Memory B cell (primary cell): ENCODE data around the gene R3HDML.

ENCODE experiments used
- ATAC-seq: fragments of 150-1000 bp; cut with Tn5 transposase; 2 replicates; pipeline ENCODE4 v1.10.0; 2021; ENCODE audit warnings: low read depth, mild to moderate bottlenecking, moderate library complexity
- DNase-seq, 2 donors: peaks; one replicate each; pipeline ENCODE4 v3.0.0; 2022; ENCODE audit warnings: low spot score in 2 of 2
- H3K27ac Mint-ChIP-seq: one replicate; pipeline ENCODE4 v1.8.0; 2022; ENCODE audit warnings: mild to moderate bottlenecking, moderate library complexity, mixed read lengths
- H3K27me3 Mint-ChIP-seq: one replicate; pipeline ENCODE4 v1.8.0; 2022; ENCODE audit warnings: mixed read lengths
- H3K36me3 Mint-ChIP-seq: one replicate; pipeline ENCODE4 v1.8.0; 2022; ENCODE audit warnings: mild to moderate bottlenecking, mixed read lengths
- H3K4me1 Mint-ChIP-seq: one replicate; pipeline ENCODE4 v1.8.0; 2022; ENCODE audit warnings: mixed read lengths
- H3K4me3 Mint-ChIP-seq: one replicate; pipeline ENCODE4 v1.8.0; 2022; ENCODE audit warnings: mild to moderate bottlenecking, moderate library complexity, mixed read lengths
- H3K9me3 Mint-ChIP-seq: one replicate; pipeline ENCODE4 v1.8.0; 2022; ENCODE audit warnings: mixed read lengths

R3HDML gene

DNA sequence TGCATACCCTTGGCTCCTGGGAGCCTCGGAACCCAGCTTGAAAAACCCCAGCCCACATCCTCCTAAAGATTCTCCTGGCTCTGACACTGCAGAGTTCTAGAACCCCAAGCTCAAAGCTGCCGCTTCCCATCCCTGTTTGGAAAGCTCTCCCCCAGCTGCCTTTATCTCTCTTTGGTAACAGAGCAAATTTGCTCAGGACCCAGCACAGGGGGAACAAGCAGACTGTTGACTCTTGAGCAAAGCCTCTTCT, 57.5 kb downstream of the R3HDML start:
- no peak overlapping the region for H3K4me3 Mint-ChIP-seq
- no peak for ATAC-seq

DNA sequence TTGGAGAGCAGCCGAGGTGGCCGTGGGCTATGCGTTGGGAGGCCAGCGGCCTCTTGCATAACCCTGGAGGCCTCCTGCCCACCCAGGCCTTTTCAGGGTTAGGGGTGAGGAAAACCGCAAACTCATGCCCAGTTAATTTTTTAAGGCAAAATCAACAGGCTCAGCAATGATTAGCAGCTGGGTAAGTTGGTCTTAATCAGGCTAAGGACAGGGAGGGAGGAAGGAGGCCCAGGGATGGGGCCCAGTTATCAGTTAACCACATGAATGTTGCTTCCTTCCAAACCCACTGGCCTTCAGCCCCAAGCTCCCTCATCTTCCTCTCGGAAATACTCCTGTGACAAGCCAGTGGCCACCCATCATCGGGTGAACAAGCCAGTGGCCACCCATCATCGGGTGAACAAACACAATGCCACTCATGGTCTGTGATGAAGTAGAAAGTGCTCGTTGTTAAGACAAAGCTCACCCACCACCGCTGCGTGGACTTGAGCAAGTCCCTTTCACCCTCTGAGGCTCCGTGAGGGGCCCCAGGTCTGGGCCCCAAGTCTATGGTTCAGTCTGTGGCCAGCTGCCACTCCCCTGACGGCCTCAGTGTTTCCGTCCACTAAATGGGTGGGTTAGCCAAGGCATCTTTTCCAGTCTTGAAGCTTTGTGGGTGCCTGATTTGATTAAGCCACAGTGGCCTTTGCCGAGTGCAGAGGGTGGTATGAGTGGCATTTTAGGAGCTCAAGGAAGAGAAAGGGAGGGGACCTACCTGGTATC, 58.0 kb downstream of the R3HDML start:
- Mint-ChIP-seq H3K4me3 (no peak overlapping the region), H3K27me3 (peaks cover 20% of the 10 kb centered on the region), H3K27ac (no peak overlapping the region), H3K9me3 (no peaks in the 10 kb centered on the region), H3K4me1 (no peaks in the 10 kb centered on the region), H3K36me3 (no peaks in the 10 kb centered on the region)
- no peak for DNase-seq
- ATAC-seq, result no peak

More for the DNA sequence above, 57.5 kb downstream of the R3HDML start:
- Mint-ChIP-seq H3K4me1 (no peaks in the 10 kb centered on the region), H3K27ac (no peak overlapping the region), H3K27me3 (peaks cover 18% of the 10 kb centered on the region), H3K9me3 (no peaks in the 10 kb centered on the region), H3K36me3 (no peaks in the 10 kb centered on the region)
- DNase-seq, result no peak

DNA sequence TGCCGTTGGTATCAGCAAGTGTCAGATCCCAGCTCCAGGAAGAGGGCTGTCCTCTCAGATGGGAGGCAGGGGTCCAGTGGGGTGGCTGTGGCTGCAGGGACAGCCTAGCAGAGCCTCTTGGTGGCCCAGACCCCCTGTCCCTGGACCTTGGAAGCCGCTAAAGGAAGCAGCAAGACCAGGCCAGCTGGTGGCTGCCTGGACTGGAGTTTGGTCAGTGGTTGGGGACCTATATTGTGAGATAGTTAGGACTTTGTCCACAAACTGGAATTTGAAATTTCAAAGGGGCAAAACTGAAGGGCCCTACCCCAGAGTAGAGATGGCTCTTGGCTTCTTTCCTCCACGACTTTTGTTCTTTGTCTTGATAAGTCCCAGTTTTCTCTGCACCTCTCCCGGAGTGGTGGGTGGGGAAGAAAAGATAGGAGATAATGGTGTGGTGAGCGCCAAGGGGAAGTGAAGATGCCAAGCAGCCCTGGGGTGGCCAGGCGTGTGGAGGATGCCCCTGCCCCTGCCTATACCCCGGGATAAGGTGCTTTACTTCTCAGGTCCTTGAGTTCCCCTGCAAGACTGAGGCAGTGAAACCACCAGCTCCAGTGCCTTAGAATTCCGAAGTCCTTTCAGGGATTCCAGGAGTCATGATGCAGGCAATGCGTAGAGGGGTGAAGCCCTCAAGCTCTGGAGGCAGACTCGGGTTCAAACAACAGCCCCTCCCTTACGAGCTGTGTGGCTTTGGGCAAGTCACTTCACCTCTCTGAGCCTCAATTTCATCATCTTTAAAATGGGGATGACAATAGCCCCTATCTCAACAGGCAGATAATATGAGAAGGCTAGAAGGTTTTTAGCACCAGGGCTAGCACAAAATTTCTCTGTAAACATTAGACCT, 58.9 kb downstream of the R3HDML start:
- Mint-ChIP-seq H3K4me3 (no peak overlapping the region), H3K27me3 (peaks cover 23% of the 10 kb centered on the region), H3K9me3 (no peaks in the 10 kb centered on the region), H3K36me3 (no peaks in the 10 kb centered on the region), H3K27ac (no peak overlapping the region), H3K4me1 (no peaks in the 10 kb centered on the region)
- DNase-seq (no peak), ATAC-seq (no peak)

DNA sequence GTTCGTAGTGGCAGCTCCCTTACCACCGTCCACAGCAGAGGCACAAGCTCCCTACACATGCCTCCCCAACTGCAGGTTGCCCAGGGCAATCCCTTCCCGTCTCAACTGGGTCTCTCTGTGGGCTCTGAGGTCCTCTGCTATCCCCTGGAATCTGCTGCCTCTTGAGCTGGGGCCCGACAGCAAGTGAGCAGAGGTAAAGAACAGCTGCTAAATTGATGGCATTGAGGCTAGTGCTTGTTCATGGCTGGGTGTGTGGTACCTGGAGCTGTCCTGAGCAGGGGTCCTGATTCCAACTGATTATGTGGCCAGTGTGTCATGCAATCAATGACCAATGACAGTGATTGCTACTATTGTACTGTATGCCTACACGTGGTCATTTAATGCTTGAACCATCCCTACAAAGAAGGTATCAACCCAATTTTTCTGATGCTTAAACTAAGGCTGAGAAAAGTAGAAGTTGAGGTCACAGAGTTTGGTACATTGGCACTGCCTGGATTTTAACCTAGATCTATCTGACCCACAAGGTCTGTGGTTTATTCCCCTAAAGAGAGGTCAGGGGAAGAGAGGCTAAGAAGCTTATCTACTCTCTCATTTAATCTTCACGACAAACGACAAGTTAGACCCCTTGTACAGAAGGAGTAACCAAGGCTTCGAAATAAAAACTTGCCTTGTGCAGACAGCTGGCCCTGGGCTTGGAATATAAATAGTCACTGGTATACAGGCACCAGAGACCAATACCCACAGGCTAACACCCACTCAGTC, 59.7 kb downstream of the R3HDML start:
- Mint-ChIP-seq H3K36me3 (no peaks in the 10 kb centered on the region), H3K27me3 (peaks cover 23% of the 10 kb centered on the region), H3K4me3 (no peak overlapping the region), H3K9me3 (no peaks in the 10 kb centered on the region), H3K4me1 (no peaks in the 10 kb centered on the region), H3K27ac (no peak overlapping the region)
- no peak for ATAC-seq
- DNase-seq, result no peak

DNA sequence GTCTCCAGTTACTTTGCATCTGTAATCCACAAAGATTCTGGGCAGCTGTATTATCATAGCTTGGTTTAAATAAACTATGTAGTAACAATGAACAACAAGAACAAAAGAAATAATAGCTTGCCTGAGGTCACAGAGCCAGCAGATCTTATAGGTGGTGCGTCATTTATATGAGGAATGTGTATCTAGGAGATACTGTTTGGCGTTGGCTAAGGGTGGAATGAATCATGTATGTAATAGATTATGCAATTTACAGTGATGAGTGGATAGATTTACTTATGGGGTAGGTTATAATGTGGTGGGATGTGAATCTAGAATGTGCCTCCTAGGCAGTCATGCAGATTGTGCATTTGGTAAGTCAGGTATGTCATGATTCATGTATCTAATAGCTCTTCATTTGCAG, 61.5 kb downstream of the R3HDML start:
- Mint-ChIP-seq H3K36me3 (no peaks in the 10 kb centered on the region), H3K9me3 (no peaks in the 10 kb centered on the region), H3K4me3 (no peak overlapping the region), H3K4me1 (no peaks in the 10 kb centered on the region), H3K27me3 (peaks cover 24% of the 10 kb centered on the region), H3K27ac (no peak overlapping the region)
- no peak for ATAC-seq
- no peak for DNase-seq

DNA sequence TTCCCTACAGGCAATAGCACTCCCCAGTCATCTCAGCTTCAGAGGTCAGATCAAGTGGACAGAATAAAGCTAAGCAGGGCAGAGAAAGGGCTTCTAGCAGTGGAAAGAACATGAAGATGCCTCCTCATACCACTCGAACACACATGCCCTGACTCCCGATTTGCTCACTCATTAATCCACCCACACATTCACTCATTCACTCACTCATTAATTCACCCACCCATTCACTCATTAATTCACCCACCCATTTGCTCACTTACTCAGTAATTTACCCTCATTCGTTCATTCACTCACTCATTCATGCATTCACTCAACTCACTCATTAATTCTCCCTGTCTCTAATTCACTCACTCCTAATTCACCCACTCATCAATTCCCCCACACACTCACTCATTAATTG, 62.6 kb downstream of the R3HDML start:
- Mint-ChIP-seq H3K4me3 (no peak overlapping the region), H3K27ac (no peak overlapping the region), H3K4me1 (peaks cover 1% of the 10 kb centered on the region), H3K36me3 (no peaks in the 10 kb centered on the region), H3K9me3 (no peaks in the 10 kb centered on the region), H3K27me3 (peaks cover 21% of the 10 kb centered on the region)
- no peak for DNase-seq
- no peak for ATAC-seq

DNA sequence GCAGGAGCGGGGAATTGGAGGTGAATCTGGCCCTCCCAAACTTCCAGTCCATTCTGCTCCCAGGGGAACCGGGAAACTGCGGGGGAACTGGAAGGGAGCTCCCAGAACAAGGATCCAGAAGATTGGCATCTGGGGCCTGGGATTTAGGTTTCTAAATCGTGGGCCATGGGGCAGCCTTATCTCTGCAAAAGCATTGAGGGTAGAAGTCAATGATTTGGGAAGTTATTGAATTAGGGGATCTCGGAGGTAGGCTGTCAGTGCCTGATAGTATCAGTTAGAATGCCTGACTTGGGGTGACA, 63.8 kb downstream of the R3HDML start:
- H3K27ac Mint-ChIP-seq, result no peak overlapping the region
- ATAC-seq (no peak), DNase-seq (no peak)
- peaks cover 3% of the 10 kb centered on the region for H3K4me1 Mint-ChIP-seq
- no peak overlapping the region for H3K4me3 Mint-ChIP-seq
- H3K9me3 Mint-ChIP-seq, result no peaks in the 10 kb centered on the region
- peaks cover 20% of the 10 kb centered on the region for H3K27me3 Mint-ChIP-seq
- H3K36me3 Mint-ChIP-seq, result no peaks in the 10 kb centered on the region
